Measurements from ENCODE around the gene TSC22D4. TPM values are rescaled to one million over a fixed set of nuclear protein-coding genes. Genes with fewer than 3 reads are reported as not detected.
A peak's percentile ranks its signal among the peaks of the same experiment; 100 is the strongest.

Gene TSC22D4
- total RNA-seq, 1 donor = 25.6 TPM

DNA sequence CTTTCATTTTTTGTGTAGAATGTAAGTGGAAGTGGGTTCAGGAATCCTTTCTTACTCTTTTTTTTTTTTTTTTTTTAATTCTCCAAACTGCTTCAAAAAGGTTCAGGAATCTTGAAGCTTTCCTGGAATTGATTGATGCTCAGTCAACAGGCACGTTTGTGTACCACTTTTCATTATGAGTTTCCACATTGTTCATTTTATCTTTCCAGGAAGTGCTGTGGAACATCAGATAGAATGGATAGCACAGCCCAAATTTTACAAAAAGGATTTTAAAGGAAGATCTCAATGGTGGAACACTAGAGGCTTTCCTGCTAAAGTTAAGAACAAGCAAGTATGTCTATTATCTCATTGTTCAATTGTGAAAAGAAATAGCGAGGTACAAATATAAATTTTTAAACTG, 40.8 kb downstream of the TSC22D4 start:
- DNase-seq (ENCODE audit: low read depth) = no peak
- no peak overlapping the region for H3K4me3 ChIP-seq (ENCODE audit: low read depth, low read length)
- TF ChIP-seq, protein P1, sequence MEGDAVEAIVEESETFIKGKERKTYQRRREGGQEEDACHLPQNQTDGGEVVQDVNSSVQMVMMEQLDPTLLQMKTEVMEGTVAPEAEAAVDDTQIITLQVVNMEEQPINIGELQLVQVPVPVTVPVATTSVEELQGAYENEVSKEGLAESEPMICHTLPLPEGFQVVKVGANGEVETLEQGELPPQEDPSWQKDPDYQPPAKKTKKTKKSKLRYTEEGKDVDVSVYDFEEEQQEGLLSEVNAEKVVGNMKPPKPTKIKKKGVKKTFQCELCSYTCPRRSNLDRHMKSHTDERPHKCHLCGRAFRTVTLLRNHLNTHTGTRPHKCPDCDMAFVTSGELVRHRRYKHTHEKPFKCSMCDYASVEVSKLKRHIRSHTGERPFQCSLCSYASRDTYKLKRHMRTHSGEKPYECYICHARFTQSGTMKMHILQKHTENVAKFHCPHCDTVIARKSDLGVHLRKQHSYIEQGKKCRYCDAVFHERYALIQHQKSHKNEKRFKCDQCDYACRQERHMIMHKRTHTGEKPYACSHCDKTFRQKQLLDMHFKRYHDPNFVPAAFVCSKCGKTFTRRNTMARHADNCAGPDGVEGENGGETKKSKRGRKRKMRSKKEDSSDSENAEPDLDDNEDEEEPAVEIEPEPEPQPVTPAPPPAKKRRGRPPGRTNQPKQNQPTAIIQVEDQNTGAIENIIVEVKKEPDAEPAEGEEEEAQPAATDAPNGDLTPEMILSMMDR (IDR thresholded peaks at IDR 0.05; ENCODE audit: insufficient read depth, low read length) = no peak

DNA sequence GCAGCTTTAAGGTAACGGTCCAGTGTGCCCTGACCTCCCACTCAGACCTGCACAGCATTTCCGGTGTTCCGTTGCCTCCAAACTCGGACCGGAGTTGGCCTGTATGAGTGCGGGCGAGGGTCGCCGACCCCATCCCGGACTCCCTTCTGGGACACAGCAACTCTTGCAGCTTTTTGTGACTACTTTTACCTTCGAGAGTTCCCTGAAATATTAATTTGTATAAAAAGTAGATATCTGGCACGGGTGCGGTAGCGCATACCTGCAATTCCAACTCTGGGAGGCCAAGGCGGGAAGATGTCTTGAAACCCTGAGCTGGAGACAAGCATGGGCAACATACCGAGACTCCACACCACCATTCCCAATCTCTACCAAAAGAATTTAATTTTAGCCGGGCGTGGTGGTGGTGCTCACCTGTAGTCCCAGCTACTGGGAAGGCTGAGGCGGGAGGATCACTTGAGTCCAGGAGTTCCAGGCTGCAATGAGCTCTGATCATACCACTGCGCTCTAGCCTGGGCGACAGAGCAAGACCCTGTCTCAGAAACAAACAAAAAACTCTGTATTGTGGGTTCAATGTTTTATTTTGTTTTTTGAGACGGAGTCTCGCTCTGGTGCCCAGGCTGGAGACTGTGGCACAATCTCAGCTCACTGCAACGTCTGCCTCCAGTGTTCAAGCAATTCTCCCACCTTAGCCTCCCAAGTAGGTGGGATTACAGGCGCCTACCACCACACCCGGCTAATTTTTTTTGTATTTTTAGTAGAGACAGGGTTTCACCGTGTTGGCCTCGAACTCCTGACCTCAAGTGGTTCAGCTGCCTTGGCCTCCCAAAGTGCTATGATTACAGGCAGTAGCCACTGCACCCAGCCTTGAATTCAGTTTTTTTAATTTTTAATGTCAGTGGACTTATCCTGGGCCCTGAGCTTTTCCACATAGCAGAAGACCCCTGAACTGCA, 41.6 kb downstream of the TSC22D4 start:
- H3K4me3 ChIP-seq (ENCODE audit: low read depth, low read length) = no peak overlapping the region
- TF ChIP-seq, protein P1 (IDR thresholded peaks at IDR 0.05; ENCODE audit: insufficient read depth, low read length) = no peak

DNA sequence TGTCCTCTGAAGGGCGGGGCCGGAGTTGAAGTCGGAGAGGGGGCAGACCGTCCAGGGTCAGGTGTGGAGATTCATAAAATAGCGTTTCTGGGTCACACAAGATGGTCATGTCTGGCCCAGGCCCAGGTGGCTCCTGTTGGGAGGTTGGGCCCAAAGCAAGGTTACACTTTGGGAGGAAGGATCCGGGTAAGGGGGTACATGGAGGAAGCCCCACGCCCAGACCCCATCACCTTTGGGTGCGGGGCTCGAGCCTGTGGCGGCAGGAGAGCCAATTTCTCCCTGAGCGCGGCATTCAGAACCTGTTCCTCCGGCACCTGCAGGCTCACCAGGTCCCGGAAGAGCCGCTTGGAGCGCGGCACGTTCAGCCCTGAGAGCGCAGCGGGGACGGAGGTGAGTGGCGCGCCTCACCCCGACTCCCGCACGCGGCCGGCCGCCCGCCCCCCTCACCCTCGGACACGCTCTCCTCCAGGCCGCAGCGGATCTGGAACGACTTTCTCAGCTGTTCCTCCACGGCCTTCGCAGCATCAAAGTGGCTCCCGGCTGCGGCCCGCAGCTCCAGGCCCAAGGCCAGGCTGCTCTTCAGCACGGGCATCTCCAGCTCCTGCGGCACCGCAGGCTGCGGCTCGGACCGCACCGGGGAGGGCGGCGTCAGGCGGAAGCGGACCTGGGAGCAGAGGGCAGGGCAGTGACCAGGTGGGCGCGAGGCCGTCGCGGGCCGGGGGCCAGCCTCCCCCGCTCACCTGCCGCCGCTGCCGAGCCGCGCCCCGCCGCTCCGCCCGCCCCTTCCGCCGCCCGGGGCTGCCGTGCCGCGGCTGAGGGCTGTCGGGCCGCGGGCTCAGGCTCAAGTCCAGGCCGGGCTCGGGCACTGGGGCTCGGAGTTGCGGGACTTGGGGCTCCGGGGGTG, 43.4 kb downstream of the TSC22D4 start:
- H3K4me3 ChIP-seq (ENCODE audit: low read depth, low read length) = peak overlapping the region; percentile 89
- TF ChIP-seq, protein P1 (IDR thresholded peaks at IDR 0.05; ENCODE audit: insufficient read depth, low read length) = no peak
- DNase-seq (ENCODE audit: low read depth) = no peak

More for the DNA sequence above, 41.6 kb downstream of the TSC22D4 start:
- DNase-seq (ENCODE audit: low read depth) = no peak

DNA sequence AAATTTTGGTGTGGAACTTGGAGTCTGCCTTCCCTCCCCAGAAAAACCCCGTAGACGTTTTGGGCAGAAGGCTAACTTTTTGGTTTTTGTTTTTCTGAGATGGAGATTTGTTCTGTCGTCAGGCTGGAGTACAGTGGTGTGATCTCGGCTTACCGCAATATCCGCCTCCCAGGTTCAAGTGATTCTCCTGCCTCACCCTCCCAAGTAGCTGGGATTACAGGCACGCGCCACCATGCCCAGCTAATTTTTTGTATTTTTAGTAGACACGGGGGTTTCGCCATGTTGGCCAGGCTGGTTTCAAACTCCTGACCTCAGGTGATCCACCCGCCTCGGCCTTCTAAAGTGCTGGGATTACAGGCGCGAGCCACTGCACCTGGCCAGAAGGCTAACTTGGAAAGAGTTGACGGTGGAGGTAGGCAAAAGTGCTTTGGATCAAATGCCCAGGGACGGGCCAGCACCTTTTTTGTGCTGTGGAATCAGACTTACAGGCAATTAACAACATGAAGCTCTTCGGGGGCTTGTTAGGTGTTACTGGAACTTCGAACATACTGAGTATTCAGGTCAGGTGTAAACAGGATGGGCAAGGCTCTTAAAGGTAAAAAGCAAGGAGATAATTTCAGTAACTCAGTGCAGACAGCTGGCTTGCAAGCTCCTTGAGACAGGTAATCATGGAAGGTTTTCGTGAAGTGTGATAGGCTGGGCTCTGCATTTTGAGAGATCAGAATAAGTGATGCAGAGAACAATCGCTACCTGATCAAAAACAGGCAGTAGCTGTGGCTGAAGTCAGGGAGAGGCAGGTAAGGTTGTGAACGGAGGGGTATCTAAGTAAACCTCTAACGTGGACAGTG, 44.5 kb downstream of the TSC22D4 start:
- H3K4me3 ChIP-seq (ENCODE audit: low read depth, low read length) = peak overlapping the region; percentile 89
- no peak for DNase-seq (ENCODE audit: low read depth)
- TF ChIP-seq, protein P1 (IDR thresholded peaks at IDR 0.05; ENCODE audit: insufficient read depth, low read length) = no peak

DNA sequence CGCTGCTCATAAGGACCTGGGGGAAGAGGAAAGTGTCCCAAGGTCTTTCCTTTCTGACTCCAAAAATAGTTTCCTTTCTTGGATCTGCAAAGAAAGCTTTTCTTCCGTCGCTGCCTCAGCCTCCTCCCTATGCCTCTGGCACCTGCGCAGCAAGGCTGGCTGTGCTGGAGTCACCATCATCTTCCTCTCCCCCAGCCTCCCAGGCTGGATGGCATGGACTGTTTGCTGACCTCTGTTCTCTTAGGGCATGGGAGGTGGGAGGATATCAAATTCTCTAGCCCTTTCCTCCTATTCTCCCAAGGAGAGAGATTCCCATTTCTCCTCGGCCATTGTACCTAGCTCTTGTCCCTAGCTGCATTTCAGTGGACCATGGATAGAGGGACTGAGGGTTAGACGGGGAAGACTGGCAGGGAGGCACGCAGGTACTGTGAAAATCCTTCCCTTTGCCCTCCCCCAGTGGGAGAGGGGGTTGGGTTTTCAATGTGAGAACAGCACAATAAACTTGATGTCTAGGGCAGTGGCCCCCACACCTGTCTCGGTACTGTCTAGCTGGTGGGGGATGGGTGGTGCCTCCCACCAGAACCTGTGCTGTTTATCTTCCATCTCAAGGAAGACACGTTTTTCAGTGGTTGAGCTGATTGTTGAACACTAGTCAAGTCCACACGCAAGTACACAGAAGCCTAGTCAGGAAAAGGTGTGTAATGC, 45.3 kb downstream of the TSC22D4 start:
- no peak overlapping the region for H3K4me3 ChIP-seq (ENCODE audit: low read depth, low read length)
- TF ChIP-seq, protein P1 (IDR thresholded peaks at IDR 0.05; ENCODE audit: insufficient read depth, low read length) = no peak
- DNase-seq (ENCODE audit: low read depth) = no peak
